ENCODE measurements around the gene TUBA8. TPM values are rescaled to one million over a fixed set of nuclear protein-coding genes. Genes with fewer than 3 reads are reported as not detected.

Gene TUBA8
- total and polyA plus RNA-seq, 2 donors (not counting 3 experiments of a cell fraction or from before 2014, with no cell fraction given), result 6.9 to 8.9 TPM

- Histone ChIP-seq H3K4me1 (ENCODE audit: control insufficient read depth, extremely low read depth, insufficient read depth, low read length) (peaks cover 14% of the 10 kb centered on the region), H3K9ac (replicated peaks; ENCODE audit: extremely low read depth, insufficient read depth, low read length) (no peak overlapping the region), H3K9me3 (replicated peaks; ENCODE audit: control insufficient read depth, insufficient read depth, low read length) (no peaks in the 10 kb centered on the region), H2AFZ (ENCODE audit: low read depth, low read length) (no peak overlapping the region), H3K27ac (ENCODE audit: insufficient read depth, low read depth, low read length) (no peak overlapping the region), H3K36me3 (ENCODE audit: control insufficient read depth in 2 of 2, extremely low read depth in 1 of 2, insufficient read depth in 2 of 2, low read length in 2 of 2) (no peaks in the 10 kb centered on the region), H4K20me1 (replicated peaks; ENCODE audit: control insufficient read depth, extremely low read depth, insufficient read depth, low read length) (no peaks in the 10 kb centered on the region), H3K9me1 (replicated peaks; ENCODE audit: control insufficient read depth, extremely low read depth, insufficient read depth, low read length) (no peaks in the 10 kb centered on the region), H3K4me3 (replicated peaks in 1 of 3; ENCODE audit: insufficient read depth in 1 of 3, low read depth in 1 of 3, low read length in 3 of 3) (no peak overlapping the region), H3K27me3 (ENCODE audit: control insufficient read depth in 2 of 2, insufficient read depth in 2 of 2, low read length in 2 of 2) (no peaks in the 10 kb centered on the region), H3K79me2 (ENCODE audit: control insufficient read depth, insufficient read depth, low read length) (no peaks in the 10 kb centered on the region), H3K4me2 (ENCODE audit: insufficient read depth, low read length) (no peak overlapping the region)
- no TSS peak for BruUV-seq (replicated peaks)
- POLR2A ChIA-PET, result no interaction called here
- intact Hi-C loops (cut with micrococcal nuclease), result no loop called here
- dilution Hi-C loops (cut with MboI; ENCODE audit: extremely low pct_ligation_motif_present, low sequenced_read_pairs), result no loop called here
- CTCF ChIA-PET, result no interaction called here
- no peak for TF ChIP-seq GATA2 (IDR thresholded peaks at IDR 0.05; ENCODE audit: insufficient read depth, insufficient read length, low read depth, low read length)
- TF ChIP-seq POLR2AphosphoS5 (IDR thresholded peaks at IDR 0.05; ENCODE audit: insufficient read depth, low read depth, low read length), result no peak
- no peak for TF ChIP-seq POLR2A (IDR thresholded peaks at IDR 0.05; ENCODE audit: low read depth, low read length)
- TF ChIP-seq FOS (IDR thresholded peaks at IDR 0.05; ENCODE audit: borderline replicate concordance, insufficient read depth, low read length), result no peak
- TF ChIP-seq MYC (IDR thresholded peaks at IDR 0.05; ENCODE audit: low read depth, low read length), result no peak
- TF ChIP-seq EZH2 (IDR thresholded peaks at IDR 0.05; ENCODE audit: borderline replicate concordance, low read depth, low read length, severe bottlenecking), result no peak
- TF ChIP-seq MAX (IDR thresholded peaks at IDR 0.05; ENCODE audit: insufficient read depth, insufficient read length), result no peak
- TF ChIP-seq CTCF (IDR thresholded peaks at IDR 0.05; ENCODE audit: extremely low read depth in 1 of 2, insufficient read depth in 1 of 2, low read depth in 1 of 2, low read length in 2 of 2), result no peak
- TF ChIP-seq JUN (IDR thresholded peaks at IDR 0.05; ENCODE audit: borderline replicate concordance, insufficient read depth, insufficient read length, low read depth), result no peak
- no peak for FAIRE-seq
- DNase-seq (ENCODE audit: low read depth, low spot score), result no peak
Observed at GRCh38 chr22:18115906-18116371, 5.3 kb downstream of the TUBA8 start.
